ENCODE results near the gene USP10.

Gene USP10

DNA sequence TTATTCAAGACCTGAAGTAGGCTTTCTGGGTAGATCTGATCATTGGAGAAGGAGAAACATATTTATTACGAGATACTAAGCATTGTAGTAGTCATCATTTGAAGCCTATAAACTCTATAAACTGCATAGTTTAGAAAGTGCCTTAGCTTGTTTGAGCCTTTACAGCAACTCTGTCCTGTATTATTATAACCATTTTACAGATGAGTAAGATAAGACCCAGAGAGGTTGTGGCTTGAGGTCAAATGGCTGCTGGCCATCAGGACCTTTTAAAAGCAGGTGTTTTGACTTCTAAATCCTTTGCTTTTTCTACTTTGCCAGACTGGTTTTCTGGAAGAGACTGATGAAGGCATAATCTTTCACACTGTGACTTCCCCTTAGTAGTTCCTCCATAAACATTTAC lies 7.1 kb downstream of the USP10 start:
- no peaks in the 10 kb centered on the region for H3K9me3 ChIP-seq (ENCODE audit: control insufficient read depth, low read depth, low read length)

DNA sequence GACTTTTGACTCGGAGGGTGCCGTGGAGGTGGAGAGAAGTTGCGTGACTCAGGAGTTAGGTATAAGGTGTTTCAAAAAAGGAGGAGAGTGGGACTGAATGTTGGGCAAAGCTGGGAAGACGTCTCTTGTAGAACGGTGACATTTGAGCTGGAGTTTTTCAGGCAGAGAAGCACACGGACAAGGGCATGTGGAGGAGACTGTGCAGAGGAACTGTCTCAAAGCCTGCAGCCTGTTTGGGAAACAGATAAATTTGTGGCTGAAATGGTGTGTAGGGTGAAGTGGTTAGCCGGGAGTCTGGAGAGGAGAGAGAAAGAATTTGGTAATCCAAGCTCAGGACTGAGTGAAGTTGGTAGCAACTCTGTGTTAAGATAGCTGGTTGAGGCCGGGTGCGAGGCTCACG lies 9.8 kb downstream of the USP10 start:
- Histone ChIP-seq H3K27ac (ENCODE audit: low read length) (no peak overlapping the region), H3K9ac (ENCODE audit: low read length) (no peak overlapping the region), H3K9me3 (ENCODE audit: control insufficient read depth, low read depth, low read length) (no peaks in the 10 kb centered on the region), H3K4me3 (ENCODE audit: low read length) (no peak overlapping the region), H3K27me3 (ENCODE audit: control insufficient read depth, insufficient read depth, low read length) (no peaks in the 10 kb centered on the region), H3K4me1 (ENCODE audit: control insufficient read depth, low read depth, low read length) (peaks cover 18% of the 10 kb centered on the region), H3K36me3 (ENCODE audit: control insufficient read depth, low read depth, low read length) (no peaks in the 10 kb centered on the region)

More for the DNA sequence above, 7.1 kb downstream of the USP10 start:
- Histone ChIP-seq H3K27me3 (ENCODE audit: control insufficient read depth, insufficient read depth, low read length) (no peaks in the 10 kb centered on the region), H3K4me1 (ENCODE audit: control insufficient read depth, low read depth, low read length) (peaks cover 13% of the 10 kb centered on the region), H3K27ac (ENCODE audit: low read length) (no peak overlapping the region), H3K9ac (ENCODE audit: low read length) (no peak overlapping the region), H3K4me3 (ENCODE audit: low read length) (no peak overlapping the region), H3K36me3 (ENCODE audit: control insufficient read depth, low read depth, low read length) (no peaks in the 10 kb centered on the region)

DNA sequence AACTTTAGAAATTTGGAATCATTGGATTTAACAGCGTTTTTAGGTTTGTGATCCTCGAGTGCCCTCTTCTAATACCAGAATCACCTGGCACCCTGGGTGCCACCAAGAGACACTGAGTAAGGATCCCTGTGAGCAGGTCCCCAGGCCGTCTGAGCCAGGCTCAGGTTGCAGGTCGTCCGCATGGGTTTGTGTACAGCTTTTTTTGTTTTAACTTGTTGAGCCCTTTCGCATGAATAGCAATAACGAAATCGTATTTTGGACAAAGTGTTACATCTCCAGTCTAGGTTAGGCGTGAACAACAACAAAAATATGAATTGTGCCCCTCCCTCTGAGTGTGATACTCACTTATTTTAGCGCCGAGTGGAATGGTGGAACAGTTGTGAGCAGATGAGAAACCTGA lies 10.9 kb downstream of the USP10 start:
- Histone ChIP-seq H3K9me3 (ENCODE audit: control insufficient read depth, low read depth, low read length) (no peaks in the 10 kb centered on the region), H3K4me1 (ENCODE audit: control insufficient read depth, low read depth, low read length) (peaks cover 18% of the 10 kb centered on the region), H3K27me3 (ENCODE audit: control insufficient read depth, insufficient read depth, low read length) (no peaks in the 10 kb centered on the region), H3K27ac (ENCODE audit: low read length) (no peak overlapping the region), H3K9ac (ENCODE audit: low read length) (no peak overlapping the region), H3K4me3 (ENCODE audit: low read length) (no peak overlapping the region), H3K36me3 (ENCODE audit: control insufficient read depth, low read depth, low read length) (no peaks in the 10 kb centered on the region)

DNA sequence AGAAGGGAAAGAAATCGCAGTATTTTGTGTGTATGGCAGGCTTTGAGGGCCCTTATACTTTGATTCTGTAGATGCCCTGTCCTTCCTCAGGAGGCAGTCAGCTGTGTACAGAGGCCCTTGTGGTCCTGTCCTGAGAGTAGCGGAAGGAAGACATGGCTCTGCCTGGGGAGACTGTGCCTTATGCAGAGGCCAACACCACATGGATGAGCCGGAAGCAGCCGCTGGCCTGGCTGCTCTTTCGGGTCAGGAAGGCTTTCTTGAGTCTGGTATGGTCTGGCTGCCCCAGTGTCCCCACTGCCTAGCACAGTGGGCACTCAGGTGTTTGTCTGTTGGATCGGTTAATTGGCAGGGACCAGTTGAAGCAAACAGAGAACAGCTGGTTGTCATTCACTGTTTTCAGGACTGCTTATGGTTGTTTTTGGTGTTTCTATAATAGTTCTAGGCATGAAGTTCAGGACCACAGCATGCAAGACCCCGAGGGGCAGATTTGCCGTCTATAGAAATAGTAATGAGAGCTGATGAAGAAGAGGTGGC lies 12.4 kb downstream of the USP10 start:
- Histone ChIP-seq H3K4me1 (ENCODE audit: control insufficient read depth, low read depth, low read length) (peaks cover 18% of the 10 kb centered on the region), H3K9ac (ENCODE audit: low read length) (no peak overlapping the region), H3K9me3 (ENCODE audit: control insufficient read depth, low read depth, low read length) (no peaks in the 10 kb centered on the region), H3K27me3 (ENCODE audit: control insufficient read depth, insufficient read depth, low read length) (no peaks in the 10 kb centered on the region), H3K27ac (ENCODE audit: low read length) (no peak overlapping the region), H3K36me3 (ENCODE audit: control insufficient read depth, low read depth, low read length) (peaks cover 10% of the 10 kb centered on the region), H3K4me3 (ENCODE audit: low read length) (no peak overlapping the region)

DNA sequence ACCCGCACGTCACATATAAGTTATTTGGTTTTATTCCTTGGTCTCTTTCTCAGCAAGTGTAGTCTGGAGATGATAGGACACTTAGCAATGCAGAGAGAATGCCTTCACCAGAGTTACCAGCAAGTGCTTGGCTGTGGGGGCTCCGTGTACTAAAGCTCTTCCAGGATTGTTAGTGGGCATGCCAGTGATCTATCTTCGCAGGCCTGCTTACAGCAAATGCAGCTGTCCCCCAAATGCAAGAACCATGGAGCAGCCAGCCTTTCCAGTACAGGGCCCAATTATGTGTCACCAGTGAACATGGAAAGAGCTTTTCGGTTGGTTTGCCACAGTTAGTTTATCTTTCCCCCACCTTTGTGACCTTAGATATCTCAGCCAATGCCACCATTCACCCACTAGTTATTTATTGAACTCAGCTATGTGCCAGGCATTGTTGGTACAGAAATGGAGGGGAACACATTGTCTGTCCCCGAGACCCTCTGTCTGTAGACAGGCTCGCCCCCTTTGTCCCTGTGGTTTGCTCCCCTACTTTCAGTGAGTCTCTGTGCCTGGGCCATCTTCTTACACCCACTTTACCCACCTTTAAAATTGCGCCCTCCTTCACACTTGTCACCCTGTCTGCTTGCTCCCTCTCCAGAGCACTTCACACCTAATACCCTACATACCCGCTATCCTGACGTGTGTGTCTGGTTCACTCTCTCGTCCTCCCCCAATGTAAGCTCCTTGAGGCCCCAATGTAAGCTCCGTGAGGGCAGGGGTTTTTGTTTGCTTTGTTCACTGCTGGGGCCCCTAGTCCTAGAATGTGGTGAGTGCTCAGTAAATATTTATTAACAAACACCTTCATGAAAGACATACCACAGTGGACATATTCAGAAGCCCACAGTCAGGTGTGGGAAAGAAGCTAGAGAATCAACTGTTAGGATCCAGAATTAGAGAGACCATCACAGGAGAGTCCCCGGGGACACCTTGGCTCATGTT lies 13.3 kb downstream of the USP10 start:
- H3K27me3 ChIP-seq (ENCODE audit: control insufficient read depth, insufficient read depth, low read length) = no peaks in the 10 kb centered on the region
- H3K9me3 ChIP-seq (ENCODE audit: control insufficient read depth, low read depth, low read length) = no peaks in the 10 kb centered on the region
- H3K4me1 ChIP-seq (ENCODE audit: control insufficient read depth, low read depth, low read length) = peaks cover 18% of the 10 kb centered on the region
- no peak overlapping the region for H3K27ac ChIP-seq (ENCODE audit: low read length)
- H3K36me3 ChIP-seq (ENCODE audit: control insufficient read depth, low read depth, low read length) = peaks cover 10% of the 10 kb centered on the region
- no peak overlapping the region for H3K4me3 ChIP-seq (ENCODE audit: low read length)
- H3K9ac ChIP-seq (ENCODE audit: low read length) = no peak overlapping the region

DNA sequence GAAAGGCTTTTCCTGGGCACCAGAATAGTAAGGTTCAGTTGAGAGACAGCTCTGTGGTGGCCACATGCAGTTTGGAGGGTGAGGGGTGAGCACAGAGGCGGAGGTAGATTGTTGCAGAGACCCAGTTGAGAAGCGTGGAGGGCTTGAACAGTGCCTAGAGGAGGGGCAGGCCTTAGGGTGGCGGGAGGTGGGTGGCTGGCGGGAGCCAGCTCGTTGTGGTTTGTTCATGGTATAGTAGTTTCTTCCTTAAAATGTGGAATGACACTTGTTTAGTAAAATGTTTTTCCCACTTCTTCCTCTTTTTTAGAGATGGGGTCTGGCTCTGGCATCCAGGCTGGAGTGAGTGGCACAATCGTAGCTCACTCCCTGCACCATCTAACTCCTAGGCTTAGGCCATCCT lies 14.2 kb downstream of the USP10 start:
- H3K27ac ChIP-seq (ENCODE audit: low read length) = no peak overlapping the region
- H3K36me3 ChIP-seq (ENCODE audit: control insufficient read depth, low read depth, low read length) = peaks cover 10% of the 10 kb centered on the region
- H3K4me1 ChIP-seq (ENCODE audit: control insufficient read depth, low read depth, low read length) = peaks cover 18% of the 10 kb centered on the region
- H3K9ac ChIP-seq (ENCODE audit: low read length) = no peak overlapping the region
- H3K4me3 ChIP-seq (ENCODE audit: low read length) = no peak overlapping the region
- no peaks in the 10 kb centered on the region for H3K9me3 ChIP-seq (ENCODE audit: control insufficient read depth, low read depth, low read length)
- H3K27me3 ChIP-seq (ENCODE audit: control insufficient read depth, insufficient read depth, low read length) = no peaks in the 10 kb centered on the region

DNA sequence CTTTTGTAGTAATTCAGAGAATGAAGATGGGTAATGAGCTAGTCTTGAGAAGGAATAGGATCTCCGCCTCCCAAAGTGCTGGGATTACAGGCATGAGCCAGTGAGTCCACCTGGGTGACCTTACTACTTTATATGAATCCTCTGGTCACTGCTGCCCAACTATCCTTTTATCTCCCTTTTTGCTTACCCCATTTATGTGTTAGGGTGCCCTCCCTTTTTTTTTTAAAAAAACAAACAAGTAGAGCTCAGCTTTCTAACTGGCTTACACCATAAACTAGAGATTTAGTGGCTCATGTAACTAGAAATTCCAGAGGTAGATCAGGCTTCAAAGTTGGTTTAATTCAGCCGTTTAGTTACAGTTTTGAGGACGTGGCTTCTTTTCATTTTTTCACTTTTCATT lies 15.6 kb downstream of the USP10 start:
- Histone ChIP-seq H3K27ac (ENCODE audit: low read length) (no peak overlapping the region), H3K9ac (ENCODE audit: low read length) (no peak overlapping the region), H3K4me1 (ENCODE audit: control insufficient read depth, low read depth, low read length) (peaks cover 18% of the 10 kb centered on the region), H3K27me3 (ENCODE audit: control insufficient read depth, insufficient read depth, low read length) (no peaks in the 10 kb centered on the region), H3K4me3 (ENCODE audit: low read length) (no peak overlapping the region), H3K36me3 (ENCODE audit: control insufficient read depth, low read depth, low read length) (peaks cover 16% of the 10 kb centered on the region), H3K9me3 (ENCODE audit: control insufficient read depth, low read depth, low read length) (no peaks in the 10 kb centered on the region)

DNA sequence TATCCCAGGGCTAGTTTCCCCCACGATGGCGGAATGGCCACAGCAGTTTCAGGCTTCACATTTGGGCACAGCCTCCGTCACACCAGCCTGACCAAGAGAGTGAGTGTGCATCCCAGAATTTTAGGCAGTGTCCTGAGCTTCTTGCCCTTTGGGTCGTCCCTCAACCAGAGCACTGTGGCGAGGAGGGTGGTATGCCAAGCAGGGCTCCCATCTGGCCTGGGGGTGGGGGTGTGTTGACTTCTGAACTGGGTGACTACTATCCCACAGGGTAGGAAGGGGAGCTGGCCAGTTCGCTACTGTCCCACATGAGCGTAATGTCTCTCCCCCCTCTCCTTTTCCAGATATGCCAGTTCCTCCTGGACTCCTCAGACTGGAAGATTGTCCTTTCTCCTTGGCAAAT lies 16.1 kb downstream of the USP10 start:
- Histone ChIP-seq H3K4me1 (ENCODE audit: control insufficient read depth, low read depth, low read length) (peaks cover 18% of the 10 kb centered on the region), H3K9me3 (ENCODE audit: control insufficient read depth, low read depth, low read length) (no peaks in the 10 kb centered on the region), H3K9ac (ENCODE audit: low read length) (no peak overlapping the region), H3K27ac (ENCODE audit: low read length) (no peak overlapping the region), H3K36me3 (ENCODE audit: control insufficient read depth, low read depth, low read length) (peaks cover 16% of the 10 kb centered on the region), H3K27me3 (ENCODE audit: control insufficient read depth, insufficient read depth, low read length) (no peaks in the 10 kb centered on the region), H3K4me3 (ENCODE audit: low read length) (no peak overlapping the region)

DNA sequence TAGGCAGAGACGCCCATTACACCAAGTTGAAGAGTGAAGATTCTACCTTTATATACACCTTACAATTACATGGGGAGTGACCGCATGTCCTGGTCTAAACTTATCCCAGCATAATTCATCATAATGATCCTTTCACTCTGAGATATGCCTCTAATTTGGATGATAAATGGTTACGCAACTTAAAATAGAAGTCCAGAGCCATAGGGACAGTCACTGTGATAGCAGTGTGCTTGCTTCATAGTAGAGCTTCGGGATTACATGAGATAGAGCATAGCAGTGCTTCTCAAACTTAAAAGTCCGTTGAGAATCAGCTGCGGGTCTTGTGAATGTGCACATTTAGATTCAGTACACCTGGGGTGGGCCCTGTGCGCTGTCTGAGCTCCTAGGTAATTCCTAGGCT lies 16.9 kb downstream of the USP10 start:
- Histone ChIP-seq H3K4me1 (ENCODE audit: control insufficient read depth, low read depth, low read length) (peaks cover 18% of the 10 kb centered on the region), H3K27me3 (ENCODE audit: control insufficient read depth, insufficient read depth, low read length) (no peaks in the 10 kb centered on the region), H3K4me3 (ENCODE audit: low read length) (no peak overlapping the region), H3K9ac (ENCODE audit: low read length) (no peak overlapping the region), H3K9me3 (ENCODE audit: control insufficient read depth, low read depth, low read length) (no peaks in the 10 kb centered on the region), H3K36me3 (ENCODE audit: control insufficient read depth, low read depth, low read length) (peaks cover 16% of the 10 kb centered on the region), H3K27ac (ENCODE audit: low read length) (no peak overlapping the region)

DNA sequence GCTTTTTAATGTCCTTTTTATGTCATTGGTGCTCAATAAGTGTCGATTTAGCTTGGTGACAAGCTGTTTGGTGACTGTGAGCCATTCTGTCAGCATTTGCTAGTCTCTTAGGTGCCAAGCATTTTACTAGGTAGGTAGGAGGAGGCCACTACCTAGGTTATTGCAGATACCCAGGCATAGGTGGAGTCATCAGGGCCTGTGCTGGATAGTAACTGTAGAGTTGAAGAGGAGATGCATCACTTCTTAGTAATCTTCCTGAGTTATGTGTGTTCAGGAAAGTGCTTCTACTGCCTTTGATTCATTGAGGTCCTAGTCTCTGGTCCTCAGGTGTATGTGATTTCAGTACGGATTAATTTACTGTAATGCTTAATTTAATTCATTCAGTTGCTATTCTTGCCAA lies 17.7 kb downstream of the USP10 start:
- Histone ChIP-seq H3K36me3 (ENCODE audit: control insufficient read depth, low read depth, low read length) (peaks cover 16% of the 10 kb centered on the region), H3K4me1 (ENCODE audit: control insufficient read depth, low read depth, low read length) (peaks cover 18% of the 10 kb centered on the region), H3K4me3 (ENCODE audit: low read length) (no peak overlapping the region), H3K27ac (ENCODE audit: low read length) (no peak overlapping the region), H3K27me3 (ENCODE audit: control insufficient read depth, insufficient read depth, low read length) (no peaks in the 10 kb centered on the region), H3K9me3 (ENCODE audit: control insufficient read depth, low read depth, low read length) (no peaks in the 10 kb centered on the region), H3K9ac (ENCODE audit: low read length) (no peak overlapping the region)

DNA sequence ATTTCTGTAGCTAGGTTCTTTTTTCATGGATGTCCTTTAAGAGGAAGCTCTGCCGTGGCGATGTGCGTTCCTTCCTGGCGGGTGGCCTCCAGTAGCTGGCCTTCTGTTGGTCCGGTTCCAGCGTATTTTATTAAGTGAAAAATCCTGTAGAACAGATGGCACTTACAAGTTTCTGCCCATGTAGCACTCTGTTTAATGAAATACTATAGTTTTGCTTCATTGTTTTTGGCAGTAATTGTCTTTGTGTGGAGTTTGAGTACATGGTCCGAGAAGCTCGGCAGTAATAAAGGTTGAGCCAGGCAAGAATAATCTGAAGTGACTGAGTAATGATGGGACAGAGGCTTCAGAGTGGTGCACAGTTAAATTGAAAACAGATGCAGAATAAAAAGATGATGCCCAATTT lies 20.4 kb downstream of the USP10 start:
- no peak overlapping the region for H3K27ac ChIP-seq (ENCODE audit: low read length)
- no peaks in the 10 kb centered on the region for H3K27me3 ChIP-seq (ENCODE audit: control insufficient read depth, insufficient read depth, low read length)
- no peak overlapping the region for H3K9ac ChIP-seq (ENCODE audit: low read length)
- no peak overlapping the region for H3K4me3 ChIP-seq (ENCODE audit: low read length)
- peaks cover 20% of the 10 kb centered on the region for H3K4me1 ChIP-seq (ENCODE audit: control insufficient read depth, low read depth, low read length)
- H3K9me3 ChIP-seq (ENCODE audit: control insufficient read depth, low read depth, low read length) = no peaks in the 10 kb centered on the region
- H3K36me3 ChIP-seq (ENCODE audit: control insufficient read depth, low read depth, low read length) = peaks cover 16% of the 10 kb centered on the region

DNA sequence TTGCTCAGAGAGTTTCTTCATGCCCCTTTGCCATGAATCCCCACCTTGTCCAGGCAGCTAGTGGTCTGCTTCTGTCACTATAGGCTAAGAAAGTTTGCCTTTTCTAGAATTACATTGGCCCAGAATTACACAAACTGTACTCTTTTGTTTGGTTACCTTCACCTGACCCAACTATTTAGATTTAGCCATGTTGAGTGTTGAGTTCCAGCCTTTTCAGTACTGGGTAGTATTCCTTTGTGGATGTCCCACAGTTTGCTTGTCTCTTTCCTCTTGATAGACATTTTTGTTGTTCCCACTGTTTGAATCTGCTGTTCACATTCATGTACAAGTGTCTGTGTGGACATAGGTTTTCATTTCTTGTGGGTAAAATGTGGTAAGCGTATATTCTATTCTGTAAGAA lies 22.3 kb downstream of the USP10 start:
- H3K9me3 ChIP-seq (ENCODE audit: control insufficient read depth, low read depth, low read length) = no peaks in the 10 kb centered on the region

More for the DNA sequence above, 22.3 kb downstream of the USP10 start:
- Histone ChIP-seq H3K4me1 (ENCODE audit: control insufficient read depth, low read depth, low read length) (peaks cover 36% of the 10 kb centered on the region), H3K27me3 (ENCODE audit: control insufficient read depth, insufficient read depth, low read length) (no peaks in the 10 kb centered on the region), H3K9ac (ENCODE audit: low read length) (no peak overlapping the region), H3K27ac (ENCODE audit: low read length) (no peak overlapping the region), H3K4me3 (ENCODE audit: low read length) (no peak overlapping the region), H3K36me3 (ENCODE audit: control insufficient read depth, low read depth, low read length) (peaks cover 6% of the 10 kb centered on the region)

All from iPS-18a (cell line).